ENCODE measurements around the gene TRIM31.
"Not testable (repeated sequence)": the region's sequence is repeated elsewhere in the genome, so short reads cannot be mapped to it uniquely, and the experiment has no call there.

TRIM31 gene

GRCh38 chr6:30147096-30147495 lies 34.2 kb upstream of the TRIM31 start:
- DNase-seq: no peak

- DNase-seq: no peak
Measured at GRCh38 chr6:30145818-30146217, 32.9 kb upstream of the TRIM31 start.

- DNase-seq: no peak
Measured at GRCh38 chr6:30144811-30145210, 31.9 kb upstream of the TRIM31 start.

GRCh38 chr6:30143780-30144179 lies 30.9 kb upstream of the TRIM31 start:
- DNase-seq: no peak

- no peak for DNase-seq
Measured at GRCh38 chr6:30142665-30143064, 29.8 kb upstream of the TRIM31 start.

- not testable (repeated sequence) for DNase-seq
Measured at GRCh38 chr6:30140240-30140639, 27.4 kb upstream of the TRIM31 start.

GRCh38 chr6:30136570-30137286 lies 23.8 kb upstream of the TRIM31 start:
- no peak for DNase-seq

GRCh38 chr6:30135757-30136156 lies 22.9 kb upstream of the TRIM31 start, which contains the start of gene TRIM40:
Gene TRIM40, plus strand, starts transcription at chr6:30136140. Its CDS starts 897 bp downstream, at chr6:30137037.
- DNase-seq: no peak

GRCh38 chr6:30135147-30135546 lies 22.3 kb upstream of the TRIM31 start:
- DNase-seq: no peak

- no peak for DNase-seq
Measured at GRCh38 chr6:30131947-30132497, 19.1 kb upstream of the TRIM31 start.

- no peak for DNase-seq
Measured at GRCh38 chr6:30130887-30131862, 18.3 kb upstream of the TRIM31 start.

- no peak for DNase-seq
Measured at GRCh38 chr6:30130179-30130679, 17.3 kb upstream of the TRIM31 start.

GRCh38 chr6:30129265-30130178 lies 16.6 kb upstream of the TRIM31 start:
- no peak for DNase-seq

GRCh38 chr6:30127238-30128093 lies 14.6 kb upstream of the TRIM31 start:
- DNase-seq: no peak

GRCh38 chr6:30122515-30122914 lies 9.6 kb upstream of the TRIM31 start:
- DNase-seq: no peak

GRCh38 chr6:30121446-30122366 lies 8.8 kb upstream of the TRIM31 start:
- no peak for DNase-seq

- DNase-seq: not testable (repeated sequence)
Measured at GRCh38 chr6:30118691-30119090, 5.8 kb upstream of the TRIM31 start.

- DNase-seq: no peak
Measured at GRCh38 chr6:30116724-30117123, 3.8 kb upstream of the TRIM31 start.

GRCh38 chr6:30113841-30114240 lies 951 bp upstream of the TRIM31 start:
- DNase-seq: no peak

- DNase-seq: no peak
Measured at GRCh38 chr6:30112402-30112994, 392 bp downstream of the TRIM31 start.

Measured in NCI-H1417 treated with DMSO at 0.1 percent for 48 hours (cell line).